PC-3 (cell line): ENCODE data around the gene ING2. TPM values are rescaled to one million over a fixed set of nuclear protein-coding genes. Genes with fewer than 3 reads are reported as not detected.

ENCODE experiments used
- ATAC-seq: fragments of 200-7000 bp; cut with Tn5 transposase; 2 replicates; pipeline ENCODE4 v1.9.1; 2020; ENCODE audit warnings: mild to moderate bottlenecking, moderate library complexity
- BruUV-seq: library from RNA; stranded (reverse); fragments of 400-500 nt; replicated peaks from 2 replicates; lab custom pipeline; 2021; lab: Mats Ljungman, UMichigan
- CTCF ChIA-PET: fragments of 300-600 bp; sonication (Branson Sonifier 250); formaldehyde crosslinking; loops from one replicate; lab custom pipeline; 2022; ENCODE audit warnings: antibody characterized with exemption; lab: Charles Lee
- POLR2A ChIA-PET: fragments of 300-600 bp; sonication (Branson Sonifier 250); formaldehyde crosslinking; loops from one replicate; lab custom pipeline; 2022; ENCODE audit warnings: antibody characterized with exemption; ENCODE audit not compliant: unreplicated experiment; lab: Charles Lee
- DNase-seq: peaks from one replicate; pipeline ENCODE4 v3.0.0-alpha.2; 2015
- H2AFZ ChIP-seq: fragments of 300-600 bp; sonication (generic); 2 replicates; pipeline ENCODE4 v1.6.0; 2016; ENCODE audit warnings: antibody characterized with exemption, low read length
- H3F3A ChIP-seq: fragments of 300-600 bp; sonication (generic); one replicate; pipeline ENCODE4 v1.6.0; 2017; ENCODE audit warnings: antibody characterized with exemption, low read length, control low read depth, mild to moderate bottlenecking; ENCODE audit not compliant: unreplicated experiment
- H3K27ac ChIP-seq: fragments of 300-600 bp; sonication (generic); 2 replicates; pipeline ENCODE4 v1.5.1; 2016; ENCODE audit warnings: mild to moderate bottlenecking, low read length
- H3K27me3 ChIP-seq: fragments of 300-600 bp; sonication (generic); 2 replicates; pipeline ENCODE4 v1.6.1; 2016; ENCODE audit warnings: low read length, mixed read lengths
- H3K36me3 ChIP-seq: fragments of 300-600 bp; sonication (generic); 2 replicates; pipeline ENCODE4 v1.6.1; 2016; ENCODE audit warnings: low read depth, mixed run types, low read length, mixed read lengths
- H3K4me1 ChIP-seq: fragments of 300-600 bp; sonication (generic); 2 replicates; pipeline ENCODE4 v1.5.1; 2016; ENCODE audit warnings: low read length; ENCODE audit not compliant: insufficient read depth
- H3K4me2 ChIP-seq: fragments of 300-600 bp; sonication (generic); 2 replicates; pipeline ENCODE4 v1.6.0; 2016; ENCODE audit warnings: low read length
- H3K4me3 ChIP-seq: fragments of 300-600 bp; sonication (generic); 2 replicates; pipeline ENCODE4 v1.5.1; 2016; ENCODE audit warnings: mild to moderate bottlenecking, low read length, mixed read lengths
- H3K79me2 ChIP-seq: fragments of 300-600 bp; sonication (generic); 2 replicates; pipeline ENCODE4 v1.6.1; 2017; ENCODE audit warnings: low read length, mixed read lengths
- H3K9ac ChIP-seq: fragments of 300-600 bp; sonication (generic); 2 replicates; pipeline ENCODE4 v1.6.0; 2016; ENCODE audit warnings: mild to moderate bottlenecking, low read length
- H3K9me2 ChIP-seq: fragments of 300-600 bp; sonication (generic); replicated peaks from 2 replicates; pipeline ENCODE4 v1.6.1; 2016; ENCODE audit warnings: mixed run types, low read length, mixed read lengths
- H3K9me3 ChIP-seq: fragments of 300-600 bp; sonication (generic); 2 replicates; pipeline ENCODE4 v1.6.1; 2016; ENCODE audit warnings: low read length, mixed read lengths
- H4K20me1 ChIP-seq: fragments of 300-600 bp; sonication (generic); 2 replicates; pipeline ENCODE4 v1.6.1; 2016; ENCODE audit warnings: low read length, mixed read lengths
- EZH2 ChIP-seq: fragments of 300-600 bp; sonication (generic); IDR thresholded peaks from one replicate; pipeline ENCODE4 v1.6.1; 2017; ENCODE audit warnings: antibody characterized with exemption, mild to moderate bottlenecking, low read length; ENCODE audit not compliant: unreplicated experiment
- EZH2phosphoT487 ChIP-seq: fragments of 300-600 bp; sonication (generic); IDR thresholded peaks from 2 replicates; pipeline ENCODE4 v1.6.1; 2018; ENCODE audit warnings: mild to moderate bottlenecking, antibody characterized with exemption, low read length, borderline replicate concordance
- intact Hi-C: fragments of 100-400 bp; cut with micrococcal nuclease; formaldehyde crosslinking; loops from 2 replicates; pipeline ENCODE4 v1.9.0; 2023
- total RNA-seq: library from RNA; depleted of rRNA; stranded (reverse); fragments of >200 nt; gene quantifications from 2 replicates; pipeline ENCODE4 v1.2.3, GENCODE V29; 2014
- TF ChIP-seq, protein P1 (sequence below): fragments of 300-600 bp; sonication (generic); conservative IDR thresholded peaks from 2 replicates; pipeline ENCODE4 v1.5.1; 2017; ENCODE audit warnings: antibody characterized with exemption, low read depth, mild to moderate bottlenecking, low read length

Gene ING2
- total RNA-seq, 1 experiment from 2014 or later = 17.3 TPM

DNA sequence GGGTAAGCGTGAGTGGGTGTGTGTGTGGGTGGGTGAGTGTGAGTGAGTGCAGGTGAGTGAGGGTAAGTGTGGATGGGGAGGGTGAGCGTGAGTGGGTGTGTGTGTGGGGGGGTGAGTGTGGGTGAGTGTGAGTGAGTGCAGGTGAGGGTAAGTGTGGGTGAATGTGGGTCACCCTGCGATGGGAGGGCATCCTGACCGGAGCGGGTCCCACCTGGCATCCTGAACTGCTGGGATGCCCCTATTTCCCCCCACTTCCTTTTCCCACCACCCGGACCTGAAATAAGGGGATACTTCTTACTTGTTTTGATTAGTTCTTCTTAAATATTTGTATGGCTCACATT, 49.5 kb downstream of the ING2 start:
- Histone ChIP-seq H3K4me1 (no peaks in the 10 kb centered on the region), H3K9ac (no peak overlapping the region), H3K27me3 (no peaks in the 10 kb centered on the region), H3K36me3 (no peaks in the 10 kb centered on the region), H3K79me2 (no peaks in the 10 kb centered on the region), H3K4me3 (no peak overlapping the region), H3K27ac (no peak overlapping the region), H3K4me2 (no peak overlapping the region), H3F3A (no peaks in the 10 kb centered on the region), H2AFZ (no peak overlapping the region), H3K9me3 (no peaks in the 10 kb centered on the region), H3K9me2 (no peaks in the 10 kb centered on the region), H4K20me1 (no peaks in the 10 kb centered on the region)
- intact Hi-C loops = no loop called here
- ATAC-seq (no peak), DNase-seq (no peak)
- CTCF ChIA-PET = no interaction called here
- TF ChIP-seq EZH2 (no peak), EZH2phosphoT487 (no peak)
- TF ChIP-seq, protein P1, sequence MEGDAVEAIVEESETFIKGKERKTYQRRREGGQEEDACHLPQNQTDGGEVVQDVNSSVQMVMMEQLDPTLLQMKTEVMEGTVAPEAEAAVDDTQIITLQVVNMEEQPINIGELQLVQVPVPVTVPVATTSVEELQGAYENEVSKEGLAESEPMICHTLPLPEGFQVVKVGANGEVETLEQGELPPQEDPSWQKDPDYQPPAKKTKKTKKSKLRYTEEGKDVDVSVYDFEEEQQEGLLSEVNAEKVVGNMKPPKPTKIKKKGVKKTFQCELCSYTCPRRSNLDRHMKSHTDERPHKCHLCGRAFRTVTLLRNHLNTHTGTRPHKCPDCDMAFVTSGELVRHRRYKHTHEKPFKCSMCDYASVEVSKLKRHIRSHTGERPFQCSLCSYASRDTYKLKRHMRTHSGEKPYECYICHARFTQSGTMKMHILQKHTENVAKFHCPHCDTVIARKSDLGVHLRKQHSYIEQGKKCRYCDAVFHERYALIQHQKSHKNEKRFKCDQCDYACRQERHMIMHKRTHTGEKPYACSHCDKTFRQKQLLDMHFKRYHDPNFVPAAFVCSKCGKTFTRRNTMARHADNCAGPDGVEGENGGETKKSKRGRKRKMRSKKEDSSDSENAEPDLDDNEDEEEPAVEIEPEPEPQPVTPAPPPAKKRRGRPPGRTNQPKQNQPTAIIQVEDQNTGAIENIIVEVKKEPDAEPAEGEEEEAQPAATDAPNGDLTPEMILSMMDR = no peak
- BruUV-seq = no TSS peak
- POLR2A ChIA-PET = no interaction called here

DNA sequence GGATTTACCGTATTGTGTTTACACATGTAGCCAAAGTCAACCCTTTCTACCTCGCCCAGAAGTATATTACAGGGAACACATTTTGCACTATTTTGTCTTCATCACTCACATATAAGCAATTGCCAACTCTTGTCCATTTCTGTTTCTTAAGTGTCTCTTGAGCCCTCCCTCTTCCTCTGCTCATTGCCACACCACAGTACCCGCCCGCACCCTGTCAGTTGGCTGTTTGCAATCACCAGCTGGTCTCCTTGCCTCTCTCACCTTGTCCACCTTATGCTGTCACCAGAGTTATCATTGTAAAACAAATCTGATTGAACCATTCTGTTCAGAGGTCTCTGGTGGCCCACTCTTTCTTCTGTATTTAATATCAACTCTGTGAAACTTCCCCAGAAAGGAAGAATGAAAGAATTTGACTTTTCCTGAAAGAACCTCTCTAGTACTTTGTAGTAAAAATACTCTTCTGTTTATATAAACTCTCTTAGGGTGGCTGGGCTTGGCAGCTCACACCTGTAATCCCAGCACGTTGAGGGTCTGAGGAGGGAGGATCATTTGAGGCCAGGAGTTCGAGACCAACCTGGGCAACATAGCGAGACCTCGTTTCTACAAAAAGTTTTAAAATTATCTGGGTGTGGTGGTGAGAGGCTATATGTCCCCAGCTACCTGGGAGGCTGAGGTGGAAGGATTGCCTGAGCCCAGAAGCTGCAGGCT, 50.2 kb downstream of the ING2 start:
- CTCF ChIA-PET = no interaction called here
- TF ChIP-seq, protein P1 = no peak
- TF ChIP-seq EZH2 (no peak), EZH2phosphoT487 (no peak)
- ATAC-seq = no peak

DNA sequence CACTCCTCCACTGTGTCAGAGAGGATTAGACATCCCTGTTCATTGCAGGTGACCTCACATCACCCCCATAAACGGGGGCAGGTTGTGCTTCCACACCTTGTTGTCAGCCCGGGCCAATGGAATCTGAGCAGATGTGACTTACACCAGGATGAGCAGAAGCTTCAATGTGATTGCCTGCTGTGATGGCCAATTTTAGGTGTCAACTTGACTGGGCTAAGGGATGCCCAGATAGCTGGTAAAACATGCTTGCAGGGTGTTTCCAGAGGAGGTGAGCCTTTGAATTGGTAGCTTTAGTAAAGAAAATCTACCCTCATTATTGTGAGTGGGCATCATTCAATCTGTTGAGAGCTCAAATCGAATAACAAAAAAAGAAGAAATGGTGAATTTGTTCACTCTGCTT, 52.1 kb downstream of the ING2 start:
- POLR2A ChIA-PET = no interaction called here

More for the DNA sequence above, 50.2 kb downstream of the ING2 start:
- no peak overlapping the region for H3K9ac ChIP-seq
- no TSS peak for BruUV-seq
- no peak overlapping the region for H3K27ac ChIP-seq
- no peak for DNase-seq
- no peaks in the 10 kb centered on the region for H3K9me3 ChIP-seq
- no peaks in the 10 kb centered on the region for H3F3A ChIP-seq
- no peaks in the 10 kb centered on the region for H3K9me2 ChIP-seq
- no peaks in the 10 kb centered on the region for H3K4me1 ChIP-seq
- no peaks in the 10 kb centered on the region for H4K20me1 ChIP-seq
- no peaks in the 10 kb centered on the region for H3K79me2 ChIP-seq
- H3K36me3 ChIP-seq = no peaks in the 10 kb centered on the region
- H3K27me3 ChIP-seq = no peaks in the 10 kb centered on the region
- POLR2A ChIA-PET = no interaction called here
- H3K4me2 ChIP-seq = no peak overlapping the region
- H3K4me3 ChIP-seq = no peak overlapping the region
- H2AFZ ChIP-seq = no peak overlapping the region
- intact Hi-C loops = no loop called here

More for the DNA sequence above, 52.1 kb downstream of the ING2 start:
- H3K9ac ChIP-seq = no peak overlapping the region
- intact Hi-C loops = no loop called here
- H3K9me3 ChIP-seq = no peaks in the 10 kb centered on the region
- H3K4me3 ChIP-seq = no peak overlapping the region
- H3K27ac ChIP-seq = no peak overlapping the region
- H3K36me3 ChIP-seq = no peaks in the 10 kb centered on the region
- H4K20me1 ChIP-seq = no peaks in the 10 kb centered on the region
- H2AFZ ChIP-seq = no peak overlapping the region
- DNase-seq (no peak), ATAC-seq (no peak)
- no peak overlapping the region for H3K4me2 ChIP-seq
- CTCF ChIA-PET = no interaction called here
- no TSS peak for BruUV-seq
- H3F3A ChIP-seq = no peaks in the 10 kb centered on the region
- no peak for TF ChIP-seq EZH2
- TF ChIP-seq, protein P1 = no peak
- TF ChIP-seq EZH2phosphoT487 = no peak
- H3K79me2 ChIP-seq = no peaks in the 10 kb centered on the region
- no peaks in the 10 kb centered on the region for H3K9me2 ChIP-seq
- H3K4me1 ChIP-seq = no peaks in the 10 kb centered on the region
- no peaks in the 10 kb centered on the region for H3K27me3 ChIP-seq
